ENCODE data around the gene ADAM19.
A peak's percentile ranks its signal among the peaks of the same experiment; 100 is the strongest.

The ADAM19 gene, protein sequence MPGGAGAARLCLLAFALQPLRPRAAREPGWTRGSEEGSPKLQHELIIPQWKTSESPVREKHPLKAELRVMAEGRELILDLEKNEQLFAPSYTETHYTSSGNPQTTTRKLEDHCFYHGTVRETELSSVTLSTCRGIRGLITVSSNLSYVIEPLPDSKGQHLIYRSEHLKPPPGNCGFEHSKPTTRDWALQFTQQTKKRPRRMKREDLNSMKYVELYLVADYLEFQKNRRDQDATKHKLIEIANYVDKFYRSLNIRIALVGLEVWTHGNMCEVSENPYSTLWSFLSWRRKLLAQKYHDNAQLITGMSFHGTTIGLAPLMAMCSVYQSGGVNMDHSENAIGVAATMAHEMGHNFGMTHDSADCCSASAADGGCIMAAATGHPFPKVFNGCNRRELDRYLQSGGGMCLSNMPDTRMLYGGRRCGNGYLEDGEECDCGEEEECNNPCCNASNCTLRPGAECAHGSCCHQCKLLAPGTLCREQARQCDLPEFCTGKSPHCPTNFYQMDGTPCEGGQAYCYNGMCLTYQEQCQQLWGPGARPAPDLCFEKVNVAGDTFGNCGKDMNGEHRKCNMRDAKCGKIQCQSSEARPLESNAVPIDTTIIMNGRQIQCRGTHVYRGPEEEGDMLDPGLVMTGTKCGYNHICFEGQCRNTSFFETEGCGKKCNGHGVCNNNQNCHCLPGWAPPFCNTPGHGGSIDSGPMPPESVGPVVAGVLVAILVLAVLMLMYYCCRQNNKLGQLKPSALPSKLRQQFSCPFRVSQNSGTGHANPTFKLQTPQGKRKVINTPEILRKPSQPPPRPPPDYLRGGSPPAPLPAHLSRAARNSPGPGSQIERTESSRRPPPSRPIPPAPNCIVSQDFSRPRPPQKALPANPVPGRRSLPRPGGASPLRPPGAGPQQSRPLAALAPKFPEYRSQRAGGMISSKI

GRCh38 chr5:157575381-157576020 lies at the start of gene ADAM19:
TSS of gene ADAM19 (minus strand) at chr5:157575775. CDS start at chr5:157575696, 79 bp downstream.
- peak; percentile 56 for DNase-seq

GRCh38 chr5:157624144-157624543 lies 48.6 kb upstream of the ADAM19 start:
- DNase-seq: no peak

GRCh38 chr5:157620776-157621175 lies 45.2 kb upstream of the ADAM19 start:
- DNase-seq: no peak

GRCh38 chr5:157618191-157618765 lies 42.7 kb upstream of the ADAM19 start:
- DNase-seq: no peak

DNA sequence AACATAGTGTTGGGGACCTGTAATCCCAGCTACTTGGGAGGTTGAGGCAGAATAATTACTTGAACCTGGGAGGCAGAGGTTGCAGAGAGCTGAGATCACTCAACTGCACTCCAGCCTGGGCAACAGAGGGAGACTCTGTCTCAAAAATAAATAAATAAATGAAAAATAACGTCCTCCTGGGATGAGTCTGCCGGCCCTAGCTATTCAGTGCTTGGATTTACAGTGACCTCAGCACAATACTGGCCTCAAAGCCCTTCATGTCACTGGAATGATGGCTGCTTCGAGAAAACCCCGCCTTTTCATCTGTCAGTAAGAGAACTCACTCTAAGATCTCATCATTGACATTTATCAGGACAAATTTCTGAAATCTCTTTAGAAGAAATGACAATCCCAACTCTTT lies 41.2 kb upstream of the ADAM19 start:
- no peak for DNase-seq

DNA sequence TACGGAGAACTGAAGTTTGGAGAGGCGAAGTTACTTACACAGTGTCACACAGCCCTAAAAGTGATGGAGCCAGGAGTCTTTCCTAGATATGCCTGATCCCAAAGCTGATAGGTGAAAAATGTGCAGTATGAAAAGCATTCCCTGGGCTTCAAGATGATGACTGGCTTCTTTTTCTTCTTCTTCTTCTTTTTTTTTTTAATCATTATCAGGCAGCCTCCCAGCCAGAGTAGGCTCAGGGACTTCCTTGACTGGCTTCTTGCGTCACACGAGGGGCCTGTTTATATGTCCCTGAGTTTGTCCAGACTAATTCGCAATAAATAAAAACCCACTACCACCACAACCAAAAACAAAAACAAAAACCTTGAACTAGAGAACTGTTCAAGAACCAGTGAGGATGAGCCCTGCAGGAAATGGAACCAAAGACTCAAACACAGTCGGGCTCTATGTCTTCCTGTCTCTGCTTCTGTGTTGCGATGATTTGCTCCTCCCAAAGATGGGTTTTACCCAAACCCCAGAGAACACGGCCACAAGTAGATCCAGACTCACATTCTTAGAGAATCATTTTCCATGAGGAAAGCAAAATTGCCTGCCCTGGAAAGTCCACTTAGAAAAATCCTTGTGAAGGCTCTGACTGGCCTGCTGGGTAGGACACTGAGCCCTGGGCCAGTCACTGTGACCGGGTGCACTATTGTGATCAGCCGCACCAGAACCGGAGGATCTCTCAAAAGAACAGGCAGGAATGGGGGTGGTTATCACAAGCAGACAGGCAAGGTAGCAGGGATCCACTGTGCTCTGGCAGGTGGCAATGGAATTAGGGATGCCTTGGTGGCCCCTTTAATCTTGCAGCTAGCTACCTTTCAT lies 38.0 kb upstream of the ADAM19 start:
- peak; percentile 32 for DNase-seq

- no peak for DNase-seq
Observed at GRCh38 chr5:157612581-157612980, 37.0 kb upstream of the ADAM19 start.

- DNase-seq: no peak
Observed at GRCh38 chr5:157611571-157612476, 36.2 kb upstream of the ADAM19 start.

- DNase-seq: no peak
Observed at GRCh38 chr5:157610990-157611389, 35.4 kb upstream of the ADAM19 start.

GRCh38 chr5:157608972-157609565 lies 33.5 kb upstream of the ADAM19 start:
- no peak for DNase-seq

DNA sequence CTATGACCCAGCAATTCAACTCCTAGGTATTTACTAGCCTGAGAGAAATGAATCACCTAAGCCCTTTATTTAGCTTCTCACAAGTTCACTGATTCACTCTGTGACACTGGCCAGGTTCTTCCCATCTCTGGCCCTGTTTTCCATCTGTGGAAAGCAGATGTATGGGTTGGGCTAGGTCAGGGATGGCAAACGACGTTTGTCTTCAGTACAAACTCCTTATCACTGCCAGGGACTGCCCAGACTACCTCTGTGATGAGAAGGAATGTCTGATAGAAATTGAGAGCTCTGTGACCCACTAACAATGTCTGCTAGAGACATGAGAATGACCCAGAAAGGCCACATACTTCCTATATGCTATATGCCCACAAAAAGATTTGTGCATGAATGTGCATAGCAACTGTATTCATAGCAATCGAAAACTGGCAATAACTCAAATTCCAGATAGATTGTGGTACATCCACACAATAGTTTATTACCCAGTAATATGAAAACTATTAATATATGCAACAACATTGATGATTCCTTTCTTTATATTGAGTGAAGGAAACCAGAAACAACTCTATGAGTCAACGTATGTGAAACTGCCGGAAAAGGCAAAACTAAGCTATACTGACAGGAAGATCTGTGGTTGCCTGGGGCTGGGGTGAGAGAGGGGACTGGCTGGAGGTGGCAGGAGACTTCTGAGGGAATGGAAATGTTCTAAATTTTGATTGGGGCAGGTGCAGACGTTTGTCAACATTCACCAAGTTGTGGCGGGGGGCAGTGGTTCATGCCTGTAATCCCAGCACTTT lies 32.0 kb upstream of the ADAM19 start:
- DNase-seq: peak; percentile 69

DNA sequence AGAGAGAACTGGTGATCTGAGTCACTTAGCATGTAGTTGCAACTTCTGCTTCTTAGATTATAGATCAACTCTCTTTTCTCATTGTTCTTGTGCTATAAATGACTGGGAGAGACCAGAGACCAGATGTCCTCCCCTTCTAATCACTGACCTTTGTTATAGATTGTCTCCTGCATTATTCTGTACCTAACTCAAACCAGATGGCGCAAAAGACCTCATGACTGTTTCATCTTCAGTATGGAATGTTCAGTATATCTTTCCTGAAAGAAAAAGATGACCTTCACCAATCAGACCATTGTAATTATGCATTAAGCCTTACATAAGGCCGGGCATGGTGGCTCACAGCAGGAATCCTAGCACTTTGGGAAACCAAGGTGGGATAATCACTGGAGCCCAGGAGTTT lies 30.5 kb upstream of the ADAM19 start:
- no peak for DNase-seq

DNA sequence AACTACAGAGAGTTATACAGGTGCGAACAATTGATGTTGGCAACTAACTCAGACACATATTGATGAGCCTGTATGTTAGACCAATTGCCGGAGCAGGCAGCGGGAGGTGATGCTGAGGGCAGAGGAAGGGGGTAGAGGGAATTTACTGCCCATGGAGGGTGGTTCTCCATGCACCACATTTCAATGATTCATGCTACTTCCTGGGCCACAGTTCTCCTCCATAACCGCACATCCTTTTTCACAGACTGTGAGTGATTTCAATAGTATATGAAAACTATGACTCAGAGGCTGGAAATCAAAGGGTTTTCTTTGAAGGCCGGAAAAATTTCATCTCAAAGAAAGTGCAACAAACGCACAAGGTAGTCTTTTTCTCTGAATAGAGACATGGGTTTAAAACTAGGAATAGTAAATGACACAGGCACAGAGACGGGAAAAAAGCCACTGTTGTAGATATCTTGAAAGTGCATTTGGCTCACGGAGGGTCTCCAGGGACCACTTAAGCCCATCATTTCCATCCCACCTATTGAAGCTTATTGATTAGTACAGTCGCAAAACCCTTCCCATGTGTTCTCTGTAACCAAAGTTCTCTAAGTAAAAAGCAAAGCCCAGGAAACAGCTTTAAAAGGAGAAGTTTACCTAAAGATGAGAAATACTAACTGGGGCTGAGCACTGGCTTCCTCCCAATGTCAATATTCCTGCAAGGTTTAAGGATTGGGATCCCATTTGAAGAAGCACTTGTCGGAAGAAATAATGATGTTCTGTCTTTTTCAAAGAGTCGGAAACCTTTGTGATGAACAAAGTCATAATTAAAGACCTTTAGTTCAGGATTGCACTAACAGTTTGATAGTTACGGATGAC lies 28.0 kb upstream of the ADAM19 start:
- peak; percentile 78 for DNase-seq

DNA sequence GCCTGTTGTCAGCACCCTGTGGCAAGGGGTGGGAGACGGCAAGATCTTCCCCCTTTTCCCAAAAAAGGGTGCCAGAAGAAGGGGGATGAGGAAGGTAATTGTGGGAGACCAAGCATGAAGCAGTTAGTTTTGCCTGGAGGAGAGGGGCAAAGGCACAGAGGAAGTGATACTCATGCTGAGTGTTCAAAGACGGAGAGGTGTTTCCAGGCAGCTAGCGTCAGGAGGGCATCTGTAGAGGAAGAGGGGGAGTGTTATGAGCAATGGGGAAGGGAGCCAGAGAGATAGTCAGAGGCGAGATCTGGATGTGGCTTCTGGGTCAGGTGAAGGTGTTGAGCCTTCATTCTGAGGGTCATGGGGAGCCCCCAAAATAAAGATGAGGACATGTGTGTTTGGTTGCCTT lies 26.9 kb upstream of the ADAM19 start:
- peak; percentile 37 for DNase-seq

DNA sequence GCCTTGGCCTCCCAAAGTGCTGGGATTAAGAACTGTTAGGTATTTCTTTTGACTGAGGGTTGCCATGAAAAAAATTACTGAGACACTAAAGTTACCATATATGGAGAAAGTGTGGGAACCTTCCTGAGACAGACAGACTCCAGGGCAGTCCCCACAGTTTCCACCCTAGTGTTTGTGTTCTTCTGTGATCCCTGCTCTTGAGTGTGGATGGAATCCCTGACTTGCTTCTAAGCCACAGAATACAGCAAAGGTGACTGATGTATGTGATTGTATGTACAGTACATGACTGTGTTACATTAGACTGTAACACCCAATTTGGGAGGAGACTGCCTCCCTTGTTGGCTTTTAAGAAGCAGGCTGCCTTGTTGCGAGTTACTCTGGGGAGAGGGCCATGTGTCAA lies 24.7 kb upstream of the ADAM19 start:
- no peak for DNase-seq

DNA sequence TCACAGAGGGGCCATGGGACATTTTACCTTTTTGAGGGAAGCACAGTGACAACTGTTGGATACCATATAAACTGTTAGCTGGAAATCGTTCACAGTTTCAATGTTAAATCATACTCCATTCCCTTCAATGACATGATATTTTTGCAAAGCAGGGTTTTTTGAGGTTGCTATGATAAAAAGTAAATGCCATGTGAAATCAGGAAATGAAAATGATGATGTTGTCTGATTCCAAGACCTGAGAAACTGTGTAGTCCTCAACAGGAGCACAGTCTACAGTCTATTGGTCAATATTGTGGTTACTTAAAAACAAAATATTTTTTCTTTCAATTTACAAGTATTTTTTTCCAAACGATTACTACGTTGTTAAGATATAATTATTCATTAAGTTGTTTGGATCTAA lies 24.0 kb upstream of the ADAM19 start:
- no peak for DNase-seq

GRCh38 chr5:157598350-157598936 lies 22.9 kb upstream of the ADAM19 start:
- no peak for DNase-seq

DNA sequence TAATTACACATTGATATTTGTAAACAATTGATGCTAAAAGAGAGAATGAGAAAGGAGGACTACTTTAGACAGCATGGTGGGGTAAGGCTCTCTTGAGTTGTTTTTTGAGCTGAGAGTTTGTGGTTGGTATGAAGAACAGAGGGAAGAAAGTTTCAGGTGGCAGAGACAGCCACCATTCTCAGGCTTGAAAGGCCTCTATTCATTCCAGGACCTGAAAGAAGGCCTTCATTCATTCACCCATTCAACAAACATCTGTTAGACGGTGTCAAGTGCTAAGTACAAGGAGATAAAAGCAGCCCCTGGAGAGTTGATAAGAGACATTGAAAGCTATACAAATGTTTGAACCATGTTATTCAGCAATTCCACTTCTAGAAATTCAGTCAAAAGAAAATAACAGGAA lies 21.7 kb upstream of the ADAM19 start:
- DNase-seq: no peak

All from CD4-positive, alpha-beta T cell treated with Interleukin-10 for 1 hour (primary cell).